Coronary artery (tissue), 2 donors: ENCODE measurements around the gene GZMM.

Source experiments
- DNase-seq: peaks from one replicate; pipeline ENCODE4 v3.0.0-alpha.2; 2017; ENCODE audit warnings: low spot score
- H3K27ac ChIP-seq, 2 donors: fragments of 200-600 bp; sonication (generic); one replicate each; pipeline ENCODE4 v1.5.1; 2016 to 2019
- H3K4me3 ChIP-seq: fragments of 200-600 bp; sonication (generic); 2 replicates; pipeline ENCODE4 v1.5.1; 2016; ENCODE audit warnings: mild to moderate bottlenecking, moderate library complexity
- TF ChIP-seq, protein P1 (sequence below): fragments of 200-600 bp; sonication (generic); IDR thresholded peaks from one replicate; pipeline ENCODE4 v1.5.1; 2019; ENCODE audit warnings: antibody characterized with exemption

GZMM gene

DNA sequence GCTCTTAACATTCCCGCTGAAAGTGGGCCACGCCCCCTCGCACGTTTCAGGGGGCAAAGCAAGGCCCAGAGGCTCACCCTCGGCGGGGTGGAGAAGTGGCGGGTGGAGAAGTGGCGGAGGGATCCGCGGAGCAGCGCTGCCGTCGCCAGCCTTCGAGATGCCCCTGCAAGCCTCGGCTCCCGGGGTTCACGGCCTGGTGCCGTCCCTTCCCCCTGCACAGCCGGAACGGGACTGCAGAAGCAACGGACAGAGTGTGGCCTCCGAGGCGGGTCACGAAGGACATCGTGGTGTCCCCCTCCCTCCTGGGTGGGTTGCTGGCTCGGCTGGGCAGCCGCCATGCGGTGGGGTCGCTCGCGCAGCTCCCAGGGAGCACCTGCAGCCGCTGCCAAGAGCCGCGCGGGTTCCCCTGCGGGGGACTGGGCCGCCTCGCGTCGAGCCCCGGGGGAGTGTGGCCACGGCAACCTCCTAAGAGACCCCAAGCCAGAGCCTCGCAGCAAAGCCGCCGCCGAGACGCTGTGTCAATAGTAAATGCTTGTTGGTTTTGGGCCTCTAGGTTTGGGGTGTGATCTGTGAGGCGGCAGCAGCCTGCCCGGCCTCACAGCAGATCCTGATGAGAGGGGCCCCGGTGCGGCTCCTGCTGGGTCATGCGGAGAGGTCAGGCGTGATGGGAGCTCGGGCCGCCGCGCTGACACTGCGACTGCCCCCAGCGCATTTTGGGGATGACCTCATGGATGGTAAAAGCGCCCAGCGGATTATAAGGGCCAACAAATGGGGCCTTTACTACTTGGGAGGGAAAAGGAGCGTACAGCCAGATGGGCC lies 31.1 kb upstream of the GZMM start:
- Histone ChIP-seq H3K27ac (no peak overlapping the region), H3K4me3 (no peak overlapping the region)
- no peak for DNase-seq
- TF ChIP-seq, protein P1, sequence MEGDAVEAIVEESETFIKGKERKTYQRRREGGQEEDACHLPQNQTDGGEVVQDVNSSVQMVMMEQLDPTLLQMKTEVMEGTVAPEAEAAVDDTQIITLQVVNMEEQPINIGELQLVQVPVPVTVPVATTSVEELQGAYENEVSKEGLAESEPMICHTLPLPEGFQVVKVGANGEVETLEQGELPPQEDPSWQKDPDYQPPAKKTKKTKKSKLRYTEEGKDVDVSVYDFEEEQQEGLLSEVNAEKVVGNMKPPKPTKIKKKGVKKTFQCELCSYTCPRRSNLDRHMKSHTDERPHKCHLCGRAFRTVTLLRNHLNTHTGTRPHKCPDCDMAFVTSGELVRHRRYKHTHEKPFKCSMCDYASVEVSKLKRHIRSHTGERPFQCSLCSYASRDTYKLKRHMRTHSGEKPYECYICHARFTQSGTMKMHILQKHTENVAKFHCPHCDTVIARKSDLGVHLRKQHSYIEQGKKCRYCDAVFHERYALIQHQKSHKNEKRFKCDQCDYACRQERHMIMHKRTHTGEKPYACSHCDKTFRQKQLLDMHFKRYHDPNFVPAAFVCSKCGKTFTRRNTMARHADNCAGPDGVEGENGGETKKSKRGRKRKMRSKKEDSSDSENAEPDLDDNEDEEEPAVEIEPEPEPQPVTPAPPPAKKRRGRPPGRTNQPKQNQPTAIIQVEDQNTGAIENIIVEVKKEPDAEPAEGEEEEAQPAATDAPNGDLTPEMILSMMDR = no peak

DNA sequence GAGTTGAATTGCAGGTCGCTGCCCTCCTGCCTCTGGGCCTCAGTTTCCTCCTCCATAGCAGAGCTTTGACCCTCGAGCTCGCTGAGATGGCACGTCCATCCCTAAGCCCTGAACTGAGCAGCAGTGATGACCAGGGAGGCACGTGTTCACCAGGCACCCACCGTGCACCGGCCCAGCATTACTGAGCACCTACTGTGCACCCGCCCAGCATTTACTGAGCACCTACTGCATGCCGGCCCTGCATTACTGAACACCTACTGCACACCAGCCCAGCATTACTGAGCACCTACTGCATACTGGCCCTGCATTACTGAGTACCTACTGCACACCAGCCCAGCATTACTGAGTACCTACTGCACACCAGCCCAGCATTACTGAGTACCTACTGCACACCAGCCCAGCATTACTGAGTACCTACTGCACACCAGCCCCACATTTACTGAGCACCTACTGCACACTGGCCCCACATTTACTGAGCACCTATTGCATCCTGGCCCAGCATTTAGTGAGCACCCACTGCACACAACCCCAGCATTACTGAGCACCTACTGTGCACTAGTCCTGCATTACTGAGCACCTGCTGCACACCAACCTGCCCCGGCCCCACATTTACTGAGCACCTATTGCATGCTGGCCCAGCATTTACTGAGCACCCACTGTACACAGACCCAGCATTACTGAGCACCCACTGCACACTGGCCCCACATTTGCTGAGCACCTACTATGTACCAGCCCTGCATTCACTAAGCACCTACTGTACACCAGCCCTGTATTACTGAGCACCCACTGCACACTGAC lies 30.3 kb upstream of the GZMM start:
- TF ChIP-seq, protein P1 = no peak
- Histone ChIP-seq H3K27ac (no peak overlapping the region), H3K4me3 (no peak overlapping the region)
- DNase-seq = no peak

DNA sequence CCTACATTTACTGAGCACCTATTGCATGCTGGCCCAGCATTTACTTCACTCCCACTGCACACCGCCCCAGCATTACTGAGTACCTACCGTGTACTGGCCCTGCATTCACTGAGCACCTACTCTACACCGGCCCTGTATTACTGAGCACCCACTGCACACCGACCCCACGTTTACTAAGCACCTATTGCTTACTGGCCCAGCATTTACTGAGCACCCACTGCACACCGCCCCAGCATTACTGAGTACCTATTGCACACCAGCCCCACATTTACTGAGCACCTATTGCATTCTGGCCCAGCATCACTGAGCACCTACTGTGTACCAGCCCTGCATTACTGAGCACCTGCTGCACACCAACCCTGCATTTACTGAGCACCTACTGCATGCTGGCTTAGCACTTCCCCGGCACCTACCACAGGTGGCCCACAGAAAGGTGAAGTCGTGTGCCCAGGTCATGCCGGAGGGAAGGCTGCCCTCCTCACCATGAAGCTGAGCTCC lies 29.6 kb upstream of the GZMM start:
- no peak for DNase-seq
- no peak overlapping the region for H3K27ac ChIP-seq
- H3K4me3 ChIP-seq = no peak overlapping the region
- TF ChIP-seq, protein P1 = no peak

DNA sequence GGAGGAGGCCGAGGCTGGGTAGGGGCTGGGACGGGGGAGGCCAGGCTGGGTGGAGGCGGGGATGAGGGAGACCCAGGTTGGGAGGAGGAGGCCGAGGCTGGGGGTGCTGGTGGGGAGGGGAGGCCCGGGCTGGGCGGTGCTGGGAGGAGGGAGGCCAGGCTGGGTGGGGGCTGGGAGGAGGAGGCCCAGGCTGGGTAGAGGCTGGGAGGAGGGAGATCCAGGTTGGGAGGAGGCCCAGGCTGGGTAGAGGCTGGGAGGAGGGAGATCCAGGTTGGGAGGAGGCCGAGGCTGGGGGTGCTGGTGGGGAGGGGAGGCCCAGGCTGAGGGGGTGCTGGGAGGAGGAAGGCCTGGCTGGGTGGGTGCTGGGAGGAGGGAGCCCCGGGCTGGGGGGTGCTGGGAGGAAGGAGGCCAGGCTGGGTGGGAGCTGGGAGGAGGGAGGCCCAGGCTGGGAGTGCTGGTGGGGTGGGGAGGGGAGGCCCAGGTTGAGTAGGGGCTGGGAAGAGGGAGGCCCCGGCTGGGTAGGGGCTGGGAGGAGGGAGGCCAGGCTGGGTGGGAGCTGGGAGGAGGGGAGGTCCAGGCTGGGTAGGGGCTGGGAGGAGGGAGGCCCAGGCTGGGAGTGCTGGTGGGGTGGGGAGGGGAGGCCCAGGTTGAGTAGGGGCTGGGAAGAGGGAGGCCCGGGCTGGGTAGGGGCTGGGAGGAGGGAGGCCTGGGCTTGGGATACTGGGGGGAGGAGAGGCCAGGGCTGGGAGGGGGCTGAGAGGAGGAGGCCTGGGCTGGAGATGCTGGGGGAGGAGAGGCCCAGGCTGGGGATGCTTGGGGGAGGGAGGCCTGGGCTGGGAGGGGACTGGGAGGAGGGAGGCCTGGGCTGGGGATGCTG lies 25.9 kb upstream of the GZMM start:
- H3K27ac ChIP-seq = no peak overlapping the region
- DNase-seq = no peak
- no peak overlapping the region for H3K4me3 ChIP-seq
- TF ChIP-seq, protein P1 = no peak

DNA sequence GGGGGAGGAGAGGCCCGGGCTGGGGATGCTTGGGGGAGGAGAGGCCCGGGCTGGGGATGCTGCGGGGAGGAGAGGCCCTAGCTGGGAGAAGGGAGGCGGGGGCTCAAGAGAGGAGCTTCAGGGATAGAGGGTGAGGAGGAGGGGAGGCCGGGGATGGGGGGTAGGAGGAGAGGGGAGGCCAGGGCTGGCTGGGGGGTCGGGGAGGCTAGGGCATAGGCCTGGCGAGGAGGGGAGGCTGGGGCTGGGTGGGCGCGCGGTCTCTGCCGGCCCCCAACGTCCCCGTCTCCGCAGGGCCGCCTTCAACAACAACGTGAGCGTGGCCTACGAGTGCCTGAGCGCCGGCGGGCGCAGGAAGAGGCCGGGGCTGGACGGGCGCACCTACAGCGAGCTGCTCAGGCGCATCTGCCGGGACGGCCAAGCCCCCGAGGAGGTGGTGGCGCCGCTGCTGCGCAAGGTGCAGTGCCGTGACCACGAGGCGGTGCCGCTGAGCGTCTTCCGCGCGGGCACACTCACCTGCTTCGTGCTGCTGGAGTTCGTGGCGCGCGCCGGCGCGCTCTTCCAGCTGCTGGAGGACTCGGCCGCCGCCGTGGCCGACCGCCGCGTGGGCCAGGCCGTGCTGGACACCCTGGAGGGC lies 25.1 kb upstream of the GZMM start:
- TF ChIP-seq, protein P1 = no peak
- DNase-seq = no peak

DNA sequence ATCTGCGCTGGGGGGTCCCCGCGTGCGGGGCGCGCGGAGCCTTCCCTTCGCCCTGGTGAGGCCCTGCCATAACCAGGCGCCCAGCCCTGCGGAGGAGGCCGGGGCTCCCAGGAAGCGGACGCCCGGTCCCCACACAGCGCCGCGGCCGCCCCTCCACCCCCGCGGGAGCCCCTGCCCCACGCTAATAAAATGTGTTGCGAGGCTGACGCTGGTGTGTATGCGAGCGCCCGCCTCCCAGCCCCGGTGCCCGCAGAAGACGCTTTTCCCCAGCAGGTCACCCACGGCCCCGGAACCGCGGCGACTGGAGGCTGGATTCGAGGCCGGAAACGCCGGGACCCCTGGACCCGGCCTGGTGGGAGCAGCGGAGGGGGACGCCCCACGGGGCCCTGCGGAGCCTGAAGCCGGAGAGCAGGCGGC lies 24.4 kb upstream of the GZMM start:
- Histone ChIP-seq H3K4me3 (no peak overlapping the region), H3K27ac (no peak overlapping the region)
- DNase-seq = no peak
- TF ChIP-seq, protein P1 = no peak

More for the DNA sequence above, 25.1 kb upstream of the GZMM start:
- H3K4me3 ChIP-seq = no peak overlapping the region
- H3K27ac ChIP-seq = no peak overlapping the region
